ENCODE measurements around the gene PLRG1. TPM values are rescaled to one million over a fixed set of nuclear protein-coding genes. Genes with fewer than 3 reads are reported as not detected.

The PLRG1 gene
- total RNA-seq, 4 donors from 2014 or later: 32.7 to 47.2 (median 36.5) TPM

GRCh38 chr4:154507156-154507555 lies 43.0 kb downstream of the PLRG1 start:
- H3K27ac ChIP-seq: no peak overlapping the region
- 85 to 93% methylated on average over 3 of the region's 3 CpGs for WGBS, 2 donors
- H3K36me3 ChIP-seq: no peaks in the 10 kb centered on the region
- H3K4me1 ChIP-seq: no peaks in the 10 kb centered on the region
- no peak for DNase-seq (ENCODE audit: low spot score in 2 of 2)
- TF ChIP-seq EP300 (IDR thresholded peaks at IDR 0.05) (no peak), POLR2A (IDR thresholded peaks at IDR 0.05) (no peak)
- TF ChIP-seq, protein P1, sequence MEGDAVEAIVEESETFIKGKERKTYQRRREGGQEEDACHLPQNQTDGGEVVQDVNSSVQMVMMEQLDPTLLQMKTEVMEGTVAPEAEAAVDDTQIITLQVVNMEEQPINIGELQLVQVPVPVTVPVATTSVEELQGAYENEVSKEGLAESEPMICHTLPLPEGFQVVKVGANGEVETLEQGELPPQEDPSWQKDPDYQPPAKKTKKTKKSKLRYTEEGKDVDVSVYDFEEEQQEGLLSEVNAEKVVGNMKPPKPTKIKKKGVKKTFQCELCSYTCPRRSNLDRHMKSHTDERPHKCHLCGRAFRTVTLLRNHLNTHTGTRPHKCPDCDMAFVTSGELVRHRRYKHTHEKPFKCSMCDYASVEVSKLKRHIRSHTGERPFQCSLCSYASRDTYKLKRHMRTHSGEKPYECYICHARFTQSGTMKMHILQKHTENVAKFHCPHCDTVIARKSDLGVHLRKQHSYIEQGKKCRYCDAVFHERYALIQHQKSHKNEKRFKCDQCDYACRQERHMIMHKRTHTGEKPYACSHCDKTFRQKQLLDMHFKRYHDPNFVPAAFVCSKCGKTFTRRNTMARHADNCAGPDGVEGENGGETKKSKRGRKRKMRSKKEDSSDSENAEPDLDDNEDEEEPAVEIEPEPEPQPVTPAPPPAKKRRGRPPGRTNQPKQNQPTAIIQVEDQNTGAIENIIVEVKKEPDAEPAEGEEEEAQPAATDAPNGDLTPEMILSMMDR (IDR thresholded peaks at IDR 0.05): no peak
- no peak overlapping the region for H3K4me3 ChIP-seq
- no peaks in the 10 kb centered on the region for H3K9me3 ChIP-seq
- H3K27me3 ChIP-seq: no peaks in the 10 kb centered on the region

DNA sequence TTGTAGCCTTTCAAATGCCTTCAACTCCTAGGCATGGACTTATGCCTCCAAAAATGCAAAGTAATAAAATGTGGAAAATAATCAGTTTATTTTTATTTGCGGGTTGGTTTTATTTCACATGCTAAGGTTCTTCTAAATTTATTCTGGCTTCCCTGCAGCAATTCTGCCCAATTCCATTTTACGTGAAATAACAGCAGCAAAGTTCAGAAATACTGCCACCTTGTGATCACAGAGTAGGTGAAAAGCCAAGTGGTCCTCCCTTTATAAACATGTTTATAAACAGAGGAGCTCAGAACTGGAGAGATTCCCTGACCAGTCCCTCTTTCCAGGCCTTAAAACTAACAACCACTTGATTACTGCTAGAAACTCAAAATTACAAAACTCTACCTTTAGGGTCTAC lies 43.9 kb downstream of the PLRG1 start:
- H3K9me3 ChIP-seq: no peaks in the 10 kb centered on the region
- no peak overlapping the region for H3K4me3 ChIP-seq
- DNase-seq (ENCODE audit: low spot score in 2 of 2): peak in 1 of 2 donors; percentile 20
- H3K27me3 ChIP-seq: no peaks in the 10 kb centered on the region
- TF ChIP-seq, protein P1 (IDR thresholded peaks at IDR 0.05): peak; percentile 14 to 44 (median 33)
- no peak for TF ChIP-seq POLR2A (IDR thresholded peaks at IDR 0.05)
- no peaks in the 10 kb centered on the region for H3K36me3 ChIP-seq
- 5 to 19% methylated on average over 2 of the region's 2 CpGs for WGBS, 2 donors
- H3K4me1 ChIP-seq: no peaks in the 10 kb centered on the region
- no peak overlapping the region for H3K27ac ChIP-seq

DNA sequence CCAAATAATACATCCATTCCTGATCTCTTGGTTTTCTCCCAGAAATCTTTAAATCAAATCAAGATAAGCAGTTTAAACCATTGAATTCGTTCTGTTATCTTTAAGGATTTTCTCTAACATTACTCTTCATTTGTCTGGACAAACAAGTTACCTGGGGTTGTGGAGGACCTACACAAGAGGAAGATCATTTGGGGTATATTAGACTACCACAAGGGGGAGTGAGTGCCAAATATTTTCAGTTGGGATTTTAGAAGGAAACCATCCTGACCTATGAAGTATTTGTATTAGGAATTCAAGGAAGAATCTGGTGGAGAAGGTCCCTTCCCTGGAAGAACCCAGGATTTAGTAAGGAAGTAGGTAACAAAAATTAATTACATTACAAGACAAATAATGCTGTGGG lies 46.6 kb downstream of the PLRG1 start:
- TF ChIP-seq, protein P1 (IDR thresholded peaks at IDR 0.05): peak in 4 of 5 experiments; percentile 21 to 38 (median 26)
- TF ChIP-seq POLR2A (IDR thresholded peaks at IDR 0.05): no peak
- H3K4me1 ChIP-seq: no peaks in the 10 kb centered on the region
- no peak overlapping the region for H3K4me3 ChIP-seq
- no peaks in the 10 kb centered on the region for H3K27me3 ChIP-seq
- no peaks in the 10 kb centered on the region for H3K9me3 ChIP-seq
- H3K36me3 ChIP-seq: no peaks in the 10 kb centered on the region
- DNase-seq (ENCODE audit: low spot score in 2 of 2): no peak
- 16 to 28% methylated on average over 1 of the region's 1 CpG for WGBS, 2 donors
- no peak overlapping the region for H3K27ac ChIP-seq

- Histone ChIP-seq H3K4me1 (no peaks in the 10 kb centered on the region), H3K36me3 (no peaks in the 10 kb centered on the region), H3K9me3 (no peaks in the 10 kb centered on the region), H3K27me3 (peaks cover 0 to 5% of the 10 kb centered on the region in 2 donors), H3K4me3 (no peak overlapping the region), H3K27ac (no peak overlapping the region)
- no peak for DNase-seq (ENCODE audit: low spot score in 2 of 2)
- TF ChIP-seq, protein P1 (IDR thresholded peaks at IDR 0.05): no peak
- TF ChIP-seq POLR2A (IDR thresholded peaks at IDR 0.05) (no peak), EP300 (IDR thresholded peaks at IDR 0.05) (no peak)
- 72 to 85% methylated on average over 6 of the region's 6 CpGs for WGBS, 2 donors
Observed at GRCh38 chr4:154502111-154502510, 48.1 kb downstream of the PLRG1 start.

DNA sequence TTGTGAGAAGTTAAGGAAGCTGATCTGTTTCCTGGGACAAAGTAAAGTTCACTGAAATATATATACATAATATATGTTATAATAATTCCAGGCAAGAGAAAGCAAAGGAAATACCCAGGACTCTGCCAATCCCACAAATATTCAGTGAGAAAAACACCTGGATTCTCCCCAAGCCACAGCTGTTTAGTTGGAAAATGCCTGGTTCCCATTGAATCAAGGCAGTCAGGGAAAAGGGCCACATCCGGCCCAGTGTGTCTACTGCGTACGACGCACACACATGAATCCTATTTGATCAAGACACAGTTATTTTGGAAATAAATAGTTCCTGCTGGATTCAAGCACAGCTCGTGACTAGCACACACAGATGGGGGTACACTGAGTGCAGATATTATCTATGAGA lies 52.3 kb downstream of the PLRG1 start:
- WGBS, 2 donors: 65 to 72% methylated on average over 5 of the region's 5 CpGs
- DNase-seq (ENCODE audit: low spot score in 2 of 2): no peak

More for the DNA sequence above, 52.3 kb downstream of the PLRG1 start:
- Histone ChIP-seq H3K4me1 (no peaks in the 10 kb centered on the region), H3K36me3 (no peaks in the 10 kb centered on the region), H3K9me3 (no peaks in the 10 kb centered on the region), H3K4me3 (no peak overlapping the region), H3K27me3 (peaks cover 0 to 17% of the 10 kb centered on the region in 2 donors), H3K27ac (no peak overlapping the region)
- TF ChIP-seq EP300 (IDR thresholded peaks at IDR 0.05): no peak
- TF ChIP-seq, protein P1 (IDR thresholded peaks at IDR 0.05): no peak
- TF ChIP-seq POLR2A (IDR thresholded peaks at IDR 0.05): no peak
